ENCODE measurements around the gene ANKZF1.

The ANKZF1 gene

GRCh38 chr2:219207884-219208740, 21.5 kb upstream of the ANKZF1 start:
- peak in 2 of 3 donors; percentile 17 to 21 for DNase-seq

- no peak for DNase-seq
Measured at GRCh38 chr2:219209236-219210195, 20.1 kb upstream of the ANKZF1 start.

GRCh38 chr2:219210196-219210885, 19.3 kb upstream of the ANKZF1 start:
- DNase-seq, result no peak

- no peak for DNase-seq
Measured at GRCh38 chr2:219210886-219211362, 18.7 kb upstream of the ANKZF1 start.

GRCh38 chr2:219213026-219213415, 16.6 kb upstream of the ANKZF1 start:
- DNase-seq, result no peak

GRCh38 chr2:219213486-219214071, 16.0 kb upstream of the ANKZF1 start:
- DNase-seq, result no peak

- DNase-seq, result no peak
Measured at GRCh38 chr2:219214141-219214540, 15.5 kb upstream of the ANKZF1 start.

- no peak for DNase-seq
Measured at GRCh38 chr2:219214786-219215185, 14.8 kb upstream of the ANKZF1 start.

- DNase-seq, result peak in 1 of 3 donors; percentile 13
Measured at GRCh38 chr2:219215871-219216534, 13.6 kb upstream of the ANKZF1 start.

GRCh38 chr2:219216535-219216915, 13.1 kb upstream of the ANKZF1 start:
- peak in 1 of 3 donors; percentile 10 for DNase-seq

- DNase-seq, result peak; percentile 42 to 60 (median 54)
Measured at GRCh38 chr2:219218217-219218731, 11.3 kb upstream of the ANKZF1 start.

GRCh38 chr2:219218732-219219701, 10.6 kb upstream of the ANKZF1 start, which contains the start of gene ABCB6:
TSS of gene ABCB6 (minus strand) at chr2:219218958. CDS start at chr2:219218673, 285 bp downstream.
- peak; percentile 75 to 89 (median 82) for DNase-seq

GRCh38 chr2:219219784-219220532, 9.6 kb upstream of the ANKZF1 start:
- DNase-seq, result peak in 1 of 3 donors; percentile 17

- peak in 2 of 3 donors; percentile 17 to 25 for DNase-seq
Measured at GRCh38 chr2:219220652-219221402, 8.8 kb upstream of the ANKZF1 start.

GRCh38 chr2:219221957-219222518, 7.6 kb upstream of the ANKZF1 start:
- peak in 1 of 3 donors; percentile 3 for DNase-seq

GRCh38 chr2:219223831-219224610, 5.6 kb upstream of the ANKZF1 start:
- no peak for DNase-seq

GRCh38 chr2:219225350-219225749, 4.3 kb upstream of the ANKZF1 start:
- DNase-seq, result peak; percentile 50 to 64 (median 61)
